ENCODE data around the gene RAB40C.

Gene RAB40C

DNA sequence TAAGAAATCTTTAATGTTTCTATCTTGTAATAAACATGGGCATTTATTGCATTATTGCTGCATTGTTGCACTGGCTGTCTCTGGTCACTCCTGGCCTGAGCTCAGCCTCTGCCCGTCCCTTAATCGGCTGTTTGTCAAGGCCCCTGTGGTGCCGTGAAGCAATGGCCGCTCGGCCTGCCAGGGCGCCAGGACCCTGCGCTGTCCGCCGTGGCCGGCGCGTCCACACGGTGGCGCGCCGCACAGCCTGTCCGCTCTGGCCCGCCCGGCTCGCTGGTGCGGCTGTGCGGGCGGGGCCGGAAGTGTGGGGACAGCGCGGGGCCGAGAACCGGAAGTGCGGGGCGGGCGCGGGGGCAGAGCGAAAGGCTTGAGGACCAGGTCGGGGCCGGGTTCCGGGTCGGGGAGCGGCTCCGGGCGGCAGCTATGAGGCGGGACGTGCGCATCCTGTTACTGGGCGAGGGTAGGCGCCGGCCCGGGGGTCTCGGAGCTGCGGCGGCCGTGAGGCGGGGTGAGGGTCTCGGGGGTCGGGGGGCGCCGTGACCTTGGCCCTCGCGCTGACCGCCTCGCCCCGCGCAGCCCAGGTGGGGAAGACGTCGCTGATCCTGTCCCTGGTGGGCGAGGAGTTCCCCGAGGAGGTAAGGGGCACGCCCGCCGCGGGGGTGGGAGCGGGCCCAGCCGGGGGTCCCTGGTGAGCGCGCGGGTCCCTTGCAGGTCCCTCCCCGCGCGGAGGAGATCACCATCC, 78.1 kb downstream of the RAB40C start, which contains the start of gene RHOT2:
Gene RHOT2 (plus strand): TSS at position 353 of the 739 bp plus-strand sequence. CDS start 68 bp downstream, at position 421.
- peak within 1 kb of the TSS; percentile 90 for H3K14ac ChIP-seq (ENCODE audit: low read length)
- peak within 1 kb of the TSS; percentile 77 for H3K18ac ChIP-seq (ENCODE audit: low read length)
- no CpG with 5 or more reads among the region's 78 CpGs for WGBS (ENCODE audit: extremely low coverage, insufficient coverage, insufficient read length)
- peak within 1 kb of the TSS; percentile 85 for H4K12ac ChIP-seq (ENCODE audit: low read depth, low read length)
- H4K91ac ChIP-seq (ENCODE audit: low read depth, low read length), result peak within 1 kb of the TSS; percentile 93
- peaks cover 41 to 44% of the 10 kb centered on the region in 2 experiments for H3K36me3 ChIP-seq (ENCODE audit: control insufficient read depth in 1 of 2, insufficient read depth in 2 of 2, low read length in 2 of 2)
- no peak within 1 kb of the TSS for H3K27ac ChIP-seq (ENCODE audit: low read depth, low read length)
- H3K9me3 ChIP-seq (ENCODE audit: insufficient read depth, low read depth, low read length), result no peaks in the 10 kb centered on the region
- peaks cover 7% of the 10 kb centered on the region in 2 experiments for H3K4me1 ChIP-seq (ENCODE audit: control insufficient read depth in 1 of 2, insufficient read depth in 2 of 2, low read length in 2 of 2)
- H2BK12ac ChIP-seq (ENCODE audit: low read length), result peak within 1 kb of the TSS; percentile 5
- peak within 1 kb of the TSS; percentile 97 for H3K4ac ChIP-seq (ENCODE audit: low read depth, low read length)
- peak within 1 kb of the TSS; percentile 61 for H2AFZ ChIP-seq (ENCODE audit: insufficient read depth, low read length, poor library complexity)
- peak within 1 kb of the TSS; percentile 98 for H3K4me3 ChIP-seq (ENCODE audit: low read depth, low read length)
- H3K79me1 ChIP-seq (ENCODE audit: low read length), result peaks cover 5% of the 10 kb centered on the region
- H2AK5ac ChIP-seq (ENCODE audit: low read length), result peak within 1 kb of the TSS; percentile 91
- H3K27me3 ChIP-seq (ENCODE audit: insufficient read depth, low read length), result no peaks in the 10 kb centered on the region
- peak within 1 kb of the TSS; percentile 67 for H3K4me2 ChIP-seq (ENCODE audit: low read length)
- peak within 1 kb of the TSS; percentile 90 for H3K9ac ChIP-seq (ENCODE audit: low read length)
- peaks cover 8% of the 10 kb centered on the region for H3K79me2 ChIP-seq (ENCODE audit: control insufficient read depth, insufficient read depth, low read length, poor library complexity)
- peak within 1 kb of the TSS; percentile 51 for H2BK5ac ChIP-seq (ENCODE audit: low read depth, low read length, poor library complexity)
- peak; percentile 92 to 97 for DNase-seq
- H4K8ac ChIP-seq (ENCODE audit: low read depth, low read length), result peak within 1 kb of the TSS; percentile 87
- peak within 1 kb of the TSS; percentile 87 for H2BK120ac ChIP-seq (ENCODE audit: insufficient read depth, low read length, poor library complexity)
- H3K23ac ChIP-seq (ENCODE audit: low read length), result no peak within 1 kb of the TSS

DNA sequence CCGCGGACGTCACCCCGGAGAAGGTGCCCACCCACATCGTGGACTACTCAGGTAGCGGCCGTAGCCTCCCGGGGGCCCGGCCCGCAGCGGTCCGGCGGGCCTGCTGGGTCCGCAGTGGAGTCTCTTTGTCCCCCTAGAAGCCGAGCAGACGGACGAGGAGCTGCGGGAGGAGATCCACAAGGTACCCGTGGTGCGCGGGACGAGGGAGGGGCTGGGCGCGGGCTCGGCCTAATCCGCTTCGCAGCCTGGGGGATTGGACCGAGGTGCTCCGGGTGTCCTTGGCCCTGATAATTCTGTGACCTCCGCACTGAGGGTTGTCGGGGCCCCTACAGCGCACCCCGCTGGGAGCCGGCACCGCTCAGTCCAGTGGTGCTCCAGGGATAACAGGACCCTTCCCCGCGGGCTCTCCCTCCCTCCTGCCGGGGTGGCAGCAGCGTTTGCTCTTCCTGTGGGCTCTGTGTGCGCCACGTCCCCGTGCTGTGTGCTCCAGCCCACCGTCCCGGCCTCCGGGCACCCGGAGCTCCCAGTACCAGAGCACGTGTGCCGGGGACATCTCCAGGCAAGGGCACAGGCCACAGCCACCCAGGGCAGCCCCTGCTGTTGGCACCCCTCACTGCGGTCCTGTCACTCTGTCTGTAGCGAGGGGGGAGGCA, 78.8 kb downstream of the RAB40C start:
- Histone ChIP-seq H4K12ac (ENCODE audit: low read depth, low read length) (peak overlapping the region; percentile 85), H3K79me2 (ENCODE audit: control insufficient read depth, insufficient read depth, low read length, poor library complexity) (peaks cover 8% of the 10 kb centered on the region), H3K4me2 (ENCODE audit: low read length) (peak overlapping the region; percentile 67), H3K18ac (ENCODE audit: low read length) (peak overlapping the region; percentile 77), H3K36me3 (ENCODE audit: control insufficient read depth in 1 of 2, insufficient read depth in 2 of 2, low read length in 2 of 2) (peaks cover 48% of the 10 kb centered on the region in 2 experiments), H2BK120ac (ENCODE audit: insufficient read depth, low read length, poor library complexity) (peak overlapping the region; percentile 87), H3K4me3 (ENCODE audit: low read depth, low read length) (peak overlapping the region; percentile 98), H3K27ac (ENCODE audit: low read depth, low read length) (no peak overlapping the region), H3K23ac (ENCODE audit: low read length) (no peak overlapping the region), H3K79me1 (ENCODE audit: low read length) (peaks cover 5% of the 10 kb centered on the region), H3K4me1 (ENCODE audit: control insufficient read depth in 1 of 2, insufficient read depth in 2 of 2, low read length in 2 of 2) (peaks cover 7% of the 10 kb centered on the region in 2 experiments), H2BK12ac (ENCODE audit: low read length) (no peak overlapping the region), H3K4ac (ENCODE audit: low read depth, low read length) (peak overlapping the region; percentile 97), H3K27me3 (ENCODE audit: insufficient read depth, low read length) (no peaks in the 10 kb centered on the region), H4K91ac (ENCODE audit: low read depth, low read length) (peak overlapping the region; percentile 93), H2AK5ac (ENCODE audit: low read length) (peak overlapping the region; percentile 91), H3K9me3 (ENCODE audit: insufficient read depth, low read depth, low read length) (no peaks in the 10 kb centered on the region), H3K9ac (ENCODE audit: low read length) (peak overlapping the region; percentile 90), H2AFZ (ENCODE audit: insufficient read depth, low read length, poor library complexity) (peak overlapping the region; percentile 61), H2BK5ac (ENCODE audit: low read depth, low read length, poor library complexity) (peak overlapping the region; percentile 51), H4K8ac (ENCODE audit: low read depth, low read length) (peak overlapping the region; percentile 87), H3K14ac (ENCODE audit: low read length) (peak overlapping the region; percentile 90)
- no CpG with 5 or more reads among the region's 50 CpGs for WGBS (ENCODE audit: extremely low coverage, insufficient coverage, insufficient read length)
- DNase-seq, result peak in 1 of 2 donors; percentile 28

DNA sequence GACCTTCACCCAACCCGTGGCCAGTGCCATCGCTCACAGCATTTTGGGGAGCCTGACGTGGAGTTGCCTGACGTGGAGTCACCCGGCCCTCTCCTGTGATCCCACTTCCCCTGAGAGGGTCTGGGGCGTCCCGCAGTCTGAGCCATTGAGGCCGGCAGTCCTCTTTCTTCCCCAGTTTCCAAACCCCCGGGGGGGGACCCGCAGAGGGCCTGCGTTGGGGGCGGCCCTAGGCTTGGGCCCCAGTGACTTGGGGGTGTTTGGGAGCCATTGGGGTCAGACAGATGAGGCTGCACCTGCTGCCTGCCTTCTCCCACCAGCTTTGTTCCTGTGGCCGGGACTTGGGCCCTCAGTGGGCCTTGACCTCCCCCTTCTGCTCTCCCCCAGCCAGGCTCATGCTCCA, 79.8 kb downstream of the RAB40C start:
- no CpG with 5 or more reads among the region's 13 CpGs for WGBS (ENCODE audit: extremely low coverage, insufficient coverage, insufficient read length)
- H3K36me3 ChIP-seq (ENCODE audit: control insufficient read depth in 1 of 2, insufficient read depth in 2 of 2, low read length in 2 of 2), result peaks cover 54 to 56% of the 10 kb centered on the region in 2 experiments
- no peak overlapping the region for H2AFZ ChIP-seq (ENCODE audit: insufficient read depth, low read length, poor library complexity)

DNA sequence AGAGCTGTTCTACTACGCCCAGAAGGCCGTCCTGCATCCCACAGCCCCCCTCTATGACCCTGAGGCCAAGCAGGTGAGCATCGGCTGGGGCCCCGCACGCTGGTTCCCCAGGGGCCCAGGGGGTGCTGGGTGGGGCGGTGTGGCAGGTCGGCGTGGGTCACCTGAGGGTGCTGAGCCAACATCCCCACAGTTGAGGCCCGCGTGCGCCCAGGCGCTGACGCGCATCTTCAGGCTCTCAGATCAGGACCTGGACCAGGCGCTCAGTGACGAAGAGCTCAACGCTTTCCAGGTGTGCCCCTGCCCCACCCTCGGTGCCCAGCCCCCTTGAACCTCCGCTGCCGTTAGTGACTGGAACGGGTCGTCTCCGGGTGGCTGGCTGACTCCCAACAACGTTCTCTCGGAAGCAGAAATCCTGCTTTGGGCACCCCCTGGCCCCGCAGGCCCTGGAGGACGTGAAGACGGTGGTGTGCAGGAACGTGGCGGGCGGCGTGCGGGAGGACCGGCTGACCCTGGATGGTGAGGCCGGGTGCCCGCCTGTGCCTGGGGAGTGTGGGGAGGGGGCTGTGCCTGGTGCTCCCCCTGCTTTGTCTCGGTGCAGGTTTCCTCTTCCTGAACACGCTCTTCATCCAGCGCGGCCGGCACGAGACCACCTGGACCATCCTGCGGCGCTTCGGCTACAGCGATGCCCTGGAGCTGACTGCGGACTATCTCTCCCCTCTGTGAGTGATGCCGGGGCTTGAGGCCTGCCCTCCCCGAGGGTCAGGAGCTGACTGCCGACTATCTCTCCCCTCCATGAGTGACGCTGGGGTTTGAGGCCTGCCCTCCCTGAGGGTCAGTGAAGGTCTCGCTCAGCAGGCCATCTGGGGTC, 80.9 kb downstream of the RAB40C start:
- Histone ChIP-seq H2BK5ac (ENCODE audit: low read depth, low read length, poor library complexity) (no peak overlapping the region), H4K91ac (ENCODE audit: low read depth, low read length) (no peak overlapping the region), H3K9ac (ENCODE audit: low read length) (no peak overlapping the region), H3K79me2 (ENCODE audit: control insufficient read depth, insufficient read depth, low read length, poor library complexity) (peaks cover 8% of the 10 kb centered on the region), H2AK5ac (ENCODE audit: low read length) (no peak overlapping the region), H3K14ac (ENCODE audit: low read length) (no peak overlapping the region), H3K4ac (ENCODE audit: low read depth, low read length) (no peak overlapping the region), H3K4me3 (ENCODE audit: low read depth, low read length) (no peak overlapping the region), H4K12ac (ENCODE audit: low read depth, low read length) (no peak overlapping the region), H3K27ac (ENCODE audit: low read depth, low read length) (no peak overlapping the region), H3K36me3 (ENCODE audit: control insufficient read depth in 1 of 2, insufficient read depth in 2 of 2, low read length in 2 of 2) (peaks cover 54 to 56% of the 10 kb centered on the region in 2 experiments), H3K23ac (ENCODE audit: low read length) (no peak overlapping the region), H3K18ac (ENCODE audit: low read length) (no peak overlapping the region), H2AFZ (ENCODE audit: insufficient read depth, low read length, poor library complexity) (no peak overlapping the region), H3K27me3 (ENCODE audit: insufficient read depth, low read length) (peaks cover 3% of the 10 kb centered on the region), H2BK12ac (ENCODE audit: low read length) (no peak overlapping the region), H3K4me1 (ENCODE audit: control insufficient read depth in 1 of 2, insufficient read depth in 2 of 2, low read length in 2 of 2) (peaks cover 13 to 15% of the 10 kb centered on the region in 2 experiments), H2BK120ac (ENCODE audit: insufficient read depth, low read length, poor library complexity) (no peak overlapping the region), H3K4me2 (ENCODE audit: low read length) (no peak overlapping the region), H4K8ac (ENCODE audit: low read depth, low read length) (no peak overlapping the region), H3K79me1 (ENCODE audit: low read length) (peaks cover 5% of the 10 kb centered on the region), H3K9me3 (ENCODE audit: insufficient read depth, low read depth, low read length) (no peaks in the 10 kb centered on the region)
- DNase-seq, result no peak
- no CpG with 5 or more reads among the region's 52 CpGs for WGBS (ENCODE audit: extremely low coverage, insufficient coverage, insufficient read length)

More for the DNA sequence above, 79.8 kb downstream of the RAB40C start:
- no peak overlapping the region for H4K91ac ChIP-seq (ENCODE audit: low read depth, low read length)
- H3K27me3 ChIP-seq (ENCODE audit: insufficient read depth, low read length), result no peaks in the 10 kb centered on the region
- H2BK12ac ChIP-seq (ENCODE audit: low read length), result no peak overlapping the region
- H3K23ac ChIP-seq (ENCODE audit: low read length), result no peak overlapping the region
- no peak overlapping the region for H3K4me3 ChIP-seq (ENCODE audit: low read depth, low read length)
- H3K14ac ChIP-seq (ENCODE audit: low read length), result no peak overlapping the region
- no peak for DNase-seq
- H3K9me3 ChIP-seq (ENCODE audit: insufficient read depth, low read depth, low read length), result no peaks in the 10 kb centered on the region
- H3K4ac ChIP-seq (ENCODE audit: low read depth, low read length), result no peak overlapping the region
- no peak overlapping the region for H2BK5ac ChIP-seq (ENCODE audit: low read depth, low read length, poor library complexity)
- no peak overlapping the region for H3K27ac ChIP-seq (ENCODE audit: low read depth, low read length)
- no peak overlapping the region for H3K18ac ChIP-seq (ENCODE audit: low read length)
- H4K8ac ChIP-seq (ENCODE audit: low read depth, low read length), result no peak overlapping the region
- H3K79me2 ChIP-seq (ENCODE audit: control insufficient read depth, insufficient read depth, low read length, poor library complexity), result peaks cover 8% of the 10 kb centered on the region
- no peak overlapping the region for H4K12ac ChIP-seq (ENCODE audit: low read depth, low read length)
- peaks cover 5% of the 10 kb centered on the region for H3K79me1 ChIP-seq (ENCODE audit: low read length)
- no peak overlapping the region for H2BK120ac ChIP-seq (ENCODE audit: insufficient read depth, low read length, poor library complexity)
- H3K4me2 ChIP-seq (ENCODE audit: low read length), result no peak overlapping the region
- H3K9ac ChIP-seq (ENCODE audit: low read length), result no peak overlapping the region
- peaks cover 7% of the 10 kb centered on the region in 2 experiments for H3K4me1 ChIP-seq (ENCODE audit: control insufficient read depth in 1 of 2, insufficient read depth in 2 of 2, low read length in 2 of 2)
- no peak overlapping the region for H2AK5ac ChIP-seq (ENCODE audit: low read length)
